Mucosa of descending colon (tissue), 3 donors: ENCODE results near the gene CACNA1C. TPM values are rescaled to one million over a fixed set of nuclear protein-coding genes. Genes with fewer than 3 reads are reported as not detected.

Experiments
- ATAC-seq: fragments of 200-7000 bp; cut with Tn5 transposase; one replicate; pipeline ENCODE4 v1.9.1; 2020; ENCODE audit warnings: mild to moderate bottlenecking, moderate library complexity
- DNase-seq, 3 donors: peaks; one replicate each; pipeline ENCODE4 v3.0.0-alpha.2; 2020
- H3K36me3 ChIP-seq: fragments of 200-600 bp; one replicate; pipeline ENCODE4 v1.8.0; 2021; ENCODE audit warnings: low read depth, mild to moderate bottlenecking
- H3K4me1 ChIP-seq: fragments of 200-600 bp; one replicate; pipeline ENCODE4 v1.8.0; 2021; ENCODE audit warnings: low read depth, mild to moderate bottlenecking
- H3K4me3 ChIP-seq: fragments of 200-600 bp; one replicate; pipeline ENCODE4 v1.8.0; 2021; ENCODE audit warnings: mild to moderate bottlenecking
- H3K9me3 ChIP-seq: fragments of 200-600 bp; one replicate; pipeline ENCODE4 v1.8.0; 2021; ENCODE audit warnings: mild to moderate bottlenecking
- intact Hi-C, 2 donors: fragments of 100-400 bp; cut with DNase I in 1 of 2; cut with micrococcal nuclease in 1 of 2; formaldehyde crosslinking; loops; one replicate each; pipeline versions ENCODE4 v1.11.0 to v1.11.1; 2022; cut with DNase I, micrococcal nuclease
- total RNA-seq, 3 donors: library from RNA; stranded (reverse); fragmentation: NEBNext Ultra II Directional in 2 of 3; extraction: Animal tissue kit (Norgen Biotek cat#: 25700) in 2 of 3; gene quantifications; one replicate each; pipeline versions ENCODE4 v1.2.1 to v1.2.4, GENCODE V29; 2021 to 2023
- TF ChIP-seq, protein P1 (sequence below): fragments of 200-600 bp; IDR thresholded peaks from one replicate; pipeline ENCODE4 v1.8.0; 2022; ENCODE audit warnings: antibody characterized with exemption, mild to moderate bottlenecking
- donor health status: DM: no; HTN: no; CAD: no; lungs with moderate emphysema.
- donor health status: DM: no; HTN: no; CAD: no.
- donor health status: DM: no; HTN: yes; CAD: no.

CACNA1C gene
- total RNA-seq, 3 donors from 2014 or later = 5.5 to 89.4 (median 9.2) TPM

DNA sequence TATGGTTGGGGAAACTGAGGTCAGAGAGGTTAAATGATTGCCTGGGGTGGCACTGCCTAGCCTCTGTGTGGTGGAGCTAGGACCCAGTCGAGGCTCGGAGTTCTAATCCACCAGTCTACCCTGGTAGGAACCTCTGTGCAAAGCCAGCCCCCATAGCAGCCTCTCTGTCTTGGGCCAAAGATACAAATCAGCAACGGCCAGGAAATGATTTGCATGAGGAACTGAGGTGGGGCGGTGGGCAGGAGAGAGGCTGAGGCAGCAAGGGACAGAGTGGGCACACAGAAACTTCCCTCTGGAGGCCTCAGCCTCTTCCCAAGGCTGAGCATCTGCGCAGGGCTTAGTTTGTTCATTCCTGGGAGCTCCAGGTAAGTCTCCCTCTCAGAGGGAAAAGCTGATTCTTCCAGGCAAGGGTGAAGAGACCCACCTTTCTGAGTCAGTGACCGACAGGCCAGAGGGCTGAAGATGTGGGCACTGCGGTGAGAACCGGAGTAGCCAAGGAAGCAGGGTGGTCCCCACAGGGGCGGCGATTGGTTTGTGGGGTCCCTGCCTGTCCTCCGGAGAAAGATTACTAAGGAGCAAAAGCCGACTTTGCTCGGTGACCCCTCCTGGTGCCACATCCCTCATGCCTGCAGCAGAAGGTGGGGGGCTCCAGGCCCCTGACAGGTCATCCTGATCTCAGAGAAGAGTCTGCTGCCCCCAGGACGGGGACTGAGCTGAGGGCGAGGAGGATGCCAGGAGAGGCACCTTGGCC lies 134.6 kb downstream of the CACNA1C start:
- Histone ChIP-seq H3K4me1 (no peaks in the 10 kb centered on the region), H3K36me3 (no peaks in the 10 kb centered on the region), H3K4me3 (no peak overlapping the region), H3K9me3 (no peaks in the 10 kb centered on the region)
- ATAC-seq (no peak), DNase-seq (no peak)
- intact Hi-C loops = no loop called here
- TF ChIP-seq, protein P1, sequence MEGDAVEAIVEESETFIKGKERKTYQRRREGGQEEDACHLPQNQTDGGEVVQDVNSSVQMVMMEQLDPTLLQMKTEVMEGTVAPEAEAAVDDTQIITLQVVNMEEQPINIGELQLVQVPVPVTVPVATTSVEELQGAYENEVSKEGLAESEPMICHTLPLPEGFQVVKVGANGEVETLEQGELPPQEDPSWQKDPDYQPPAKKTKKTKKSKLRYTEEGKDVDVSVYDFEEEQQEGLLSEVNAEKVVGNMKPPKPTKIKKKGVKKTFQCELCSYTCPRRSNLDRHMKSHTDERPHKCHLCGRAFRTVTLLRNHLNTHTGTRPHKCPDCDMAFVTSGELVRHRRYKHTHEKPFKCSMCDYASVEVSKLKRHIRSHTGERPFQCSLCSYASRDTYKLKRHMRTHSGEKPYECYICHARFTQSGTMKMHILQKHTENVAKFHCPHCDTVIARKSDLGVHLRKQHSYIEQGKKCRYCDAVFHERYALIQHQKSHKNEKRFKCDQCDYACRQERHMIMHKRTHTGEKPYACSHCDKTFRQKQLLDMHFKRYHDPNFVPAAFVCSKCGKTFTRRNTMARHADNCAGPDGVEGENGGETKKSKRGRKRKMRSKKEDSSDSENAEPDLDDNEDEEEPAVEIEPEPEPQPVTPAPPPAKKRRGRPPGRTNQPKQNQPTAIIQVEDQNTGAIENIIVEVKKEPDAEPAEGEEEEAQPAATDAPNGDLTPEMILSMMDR = no peak

DNA sequence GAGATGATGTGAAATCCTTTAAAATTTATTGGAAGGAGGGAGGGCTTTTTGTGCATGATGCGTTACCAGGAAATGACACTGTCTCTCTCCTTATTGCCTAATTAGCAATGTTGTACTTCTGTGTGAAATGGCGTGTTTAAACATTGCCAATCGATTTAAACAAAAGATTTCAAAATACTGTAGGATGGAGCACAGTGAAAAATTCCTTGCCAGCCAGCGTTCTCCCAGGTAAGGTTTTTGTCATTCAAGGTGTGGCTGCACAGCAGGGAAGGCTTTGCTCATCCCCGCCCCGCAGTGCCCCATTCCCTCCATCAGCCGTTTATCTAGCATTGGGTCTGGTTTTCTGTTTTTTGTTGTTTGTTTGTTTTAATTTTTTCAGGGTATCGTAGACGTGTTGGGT lies 137.3 kb downstream of the CACNA1C start:
- Histone ChIP-seq H3K4me1 (no peaks in the 10 kb centered on the region), H3K36me3 (no peaks in the 10 kb centered on the region), H3K4me3 (no peak overlapping the region), H3K9me3 (no peaks in the 10 kb centered on the region)
- DNase-seq (no peak), ATAC-seq (no peak)
- TF ChIP-seq, protein P1 = no peak
- intact Hi-C loops = no loop called here

DNA sequence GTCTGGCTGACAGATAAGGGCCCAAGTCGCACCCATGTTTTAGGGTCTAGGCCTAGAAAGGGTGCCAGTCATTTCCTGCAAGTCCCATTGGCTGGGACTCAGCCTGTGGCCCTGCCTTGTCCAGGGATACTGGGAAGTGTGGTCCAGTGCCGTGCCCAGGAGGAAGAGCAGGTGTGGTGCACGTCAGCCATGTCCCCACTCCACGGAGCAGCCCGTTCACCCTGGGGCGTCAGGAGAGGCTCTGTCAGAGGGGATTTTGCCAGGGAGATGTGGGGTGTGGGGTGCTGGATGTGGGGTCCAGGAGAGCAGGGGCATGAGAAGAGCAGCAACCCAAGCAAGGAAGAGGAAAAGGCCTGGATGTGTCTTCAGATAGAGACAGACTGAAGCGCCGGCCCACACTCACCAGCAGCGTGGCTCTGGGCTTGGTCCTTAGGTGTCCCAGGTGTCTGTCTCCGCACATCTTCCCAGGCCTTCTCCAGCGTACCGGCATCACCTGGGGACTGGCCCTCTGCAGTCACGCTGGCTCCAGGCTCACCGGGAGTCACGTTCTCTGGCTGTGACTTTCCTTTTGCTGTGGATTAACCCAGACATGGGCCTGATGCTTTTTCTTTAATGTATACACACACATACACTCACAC lies 138.2 kb downstream of the CACNA1C start:
- no peaks in the 10 kb centered on the region for H3K4me1 ChIP-seq
- H3K36me3 ChIP-seq = no peaks in the 10 kb centered on the region
- H3K4me3 ChIP-seq = no peak overlapping the region
- no peak for ATAC-seq
- no peaks in the 10 kb centered on the region for H3K9me3 ChIP-seq
- no peak for DNase-seq
- TF ChIP-seq, protein P1 = no peak
- intact Hi-C loops = no loop called here

DNA sequence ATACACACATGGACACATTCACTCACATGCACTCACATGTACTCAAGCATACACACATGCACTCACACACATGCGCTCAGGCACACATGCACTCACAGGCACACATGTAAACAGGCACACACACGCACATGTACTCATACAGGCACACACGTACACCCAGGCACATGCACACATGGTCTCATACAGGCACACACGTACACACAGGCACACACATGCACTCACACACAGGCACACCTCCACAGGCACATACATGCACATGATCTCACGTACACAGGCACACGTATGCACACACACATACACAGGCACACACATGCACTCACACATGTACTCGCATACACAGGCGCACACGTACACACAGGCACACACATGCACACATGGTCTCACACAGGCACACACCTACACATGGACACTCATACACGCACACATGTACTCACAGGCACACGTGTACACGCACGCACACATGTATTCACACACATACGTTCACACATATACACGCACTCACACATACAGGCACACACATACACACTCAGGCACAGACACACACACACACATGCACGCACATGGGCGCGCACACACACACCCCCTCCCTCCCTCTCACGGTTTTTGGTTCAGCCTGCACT lies 138.9 kb downstream of the CACNA1C start:
- DNase-seq (no peak), ATAC-seq (no peak)
- no peaks in the 10 kb centered on the region for H3K4me1 ChIP-seq
- no peaks in the 10 kb centered on the region for H3K9me3 ChIP-seq
- H3K36me3 ChIP-seq = no peaks in the 10 kb centered on the region
- TF ChIP-seq, protein P1 = no peak
- H3K4me3 ChIP-seq = no peak overlapping the region
- intact Hi-C loops = no loop called here

DNA sequence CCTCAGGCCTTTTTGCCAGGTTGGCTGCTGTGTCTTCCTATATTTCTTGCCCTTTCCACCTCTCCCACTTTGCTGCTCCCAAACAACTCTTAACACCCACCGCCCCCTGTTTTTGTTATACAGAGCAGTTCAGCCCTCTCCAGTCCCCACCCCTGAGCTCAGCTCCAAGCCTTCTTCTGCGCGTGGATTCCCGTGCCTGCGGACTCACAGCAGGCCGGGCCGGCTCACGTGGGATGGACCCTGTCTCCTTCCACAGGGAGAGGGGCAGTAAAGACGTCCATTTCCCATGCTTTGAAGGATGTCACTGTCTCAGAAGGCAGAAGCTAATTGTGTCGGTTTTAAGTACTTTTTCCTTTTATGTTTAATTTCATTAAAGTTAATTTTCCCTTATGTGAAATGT lies 139.4 kb downstream of the CACNA1C start:
- Histone ChIP-seq H3K9me3 (no peaks in the 10 kb centered on the region), H3K4me3 (no peak overlapping the region), H3K4me1 (no peaks in the 10 kb centered on the region), H3K36me3 (no peaks in the 10 kb centered on the region)
- intact Hi-C loops = no loop called here
- DNase-seq = no peak
- no peak for ATAC-seq
- TF ChIP-seq, protein P1 = no peak
